Activated T-helper 2 cell treated with anti-CD3 and anti-CD28 coated beads, Interferon-gamma antibody, Interleukin-2, Interleukin-4, amounts not matched to agents 10 μg/mL and 5 μg/mL and 100 μg/mL, durations not matched to agents 14 hours and 24 hours and 36 hours (primary cell): ENCODE results near the gene STX4. TPM values are rescaled to one million over a fixed set of nuclear protein-coding genes. Genes with fewer than 3 reads are reported as not detected.
A peak's percentile ranks its signal among the peaks of the same experiment; 100 is the strongest.
"Not testable (repeated sequence)": the region's sequence is repeated elsewhere in the genome, so short reads cannot be mapped to it uniquely, and the experiment has no call there.

ENCODE experiments used
- DNase-seq: peaks from one replicate; pipeline ENCODE4 v3.0.0; 2021; ENCODE audit warnings: low spot score
- H3K27ac Mint-ChIP-seq: one replicate; pipeline ENCODE4 v1.8.0; 2021; ENCODE audit warnings: mixed read lengths
- H3K27me3 Mint-ChIP-seq: one replicate; pipeline ENCODE4 v1.8.0; 2021; ENCODE audit warnings: low read depth, mixed read lengths
- H3K36me3 Mint-ChIP-seq: one replicate; pipeline ENCODE4 v1.8.0; 2021; ENCODE audit warnings: low read depth, mixed read lengths
- H3K4me1 Mint-ChIP-seq: one replicate; pipeline ENCODE4 v1.8.0; 2021; ENCODE audit warnings: low read depth, mixed read lengths
- H3K4me3 Mint-ChIP-seq: one replicate; pipeline ENCODE4 v1.8.0; 2021; ENCODE audit warnings: low read depth, mild to moderate bottlenecking, moderate library complexity, mixed read lengths
- H3K9me3 Mint-ChIP-seq: one replicate; pipeline ENCODE4 v1.8.0; 2021; ENCODE audit warnings: mixed read lengths
- intact Hi-C: fragments of 100-400 bp; cut with micrococcal nuclease; formaldehyde crosslinking; loops from one replicate; pipeline ENCODE4 v1.15.1; 2023
- total RNA-seq: library from RNA; stranded (reverse); gene quantifications from 2 replicates; pipeline ENCODE4 v1.2.3, GENCODE V29; 2022

Gene STX4
- total RNA-seq, 1 donor from 2014 or later = 51.8 TPM

- intact Hi-C loops = no loop called here
- H3K9me3 Mint-ChIP-seq = no peaks in the 10 kb centered on the region
- H3K4me1 Mint-ChIP-seq = no peaks in the 10 kb centered on the region
- no peak overlapping the region for H3K4me3 Mint-ChIP-seq
- H3K27me3 Mint-ChIP-seq = peaks cover 6% of the 10 kb centered on the region
- DNase-seq = no peak
- no peak overlapping the region for H3K27ac Mint-ChIP-seq
- no peaks in the 10 kb centered on the region for H3K36me3 Mint-ChIP-seq
Observed at GRCh38 chr16:31003744-31004143, 29.6 kb upstream of the STX4 start.

- intact Hi-C loops = no loop called here
- DNase-seq = no peak
- no peaks in the 10 kb centered on the region for H3K4me1 Mint-ChIP-seq
- no peaks in the 10 kb centered on the region for H3K36me3 Mint-ChIP-seq
- no peak overlapping the region for H3K4me3 Mint-ChIP-seq
- H3K9me3 Mint-ChIP-seq = no peaks in the 10 kb centered on the region
- peaks cover 13% of the 10 kb centered on the region for H3K27me3 Mint-ChIP-seq
- no peak overlapping the region for H3K27ac Mint-ChIP-seq
Observed at GRCh38 chr16:31004658-31005057, 28.7 kb upstream of the STX4 start.

GRCh38 chr16:31005350-31006085 is 27.8 kb upstream of the STX4 start:
- Mint-ChIP-seq H3K9me3 (no peaks in the 10 kb centered on the region), H3K4me1 (peaks cover 3% of the 10 kb centered on the region), H3K27ac (no peak overlapping the region), H3K27me3 (peaks cover 18% of the 10 kb centered on the region), H3K36me3 (no peaks in the 10 kb centered on the region), H3K4me3 (no peak overlapping the region)
- intact Hi-C loops = no loop called here
- DNase-seq = no peak

GRCh38 chr16:31006086-31006385 is 27.3 kb upstream of the STX4 start:
- Mint-ChIP-seq H3K36me3 (no peaks in the 10 kb centered on the region), H3K27ac (no peak overlapping the region), H3K27me3 (peaks cover 21% of the 10 kb centered on the region), H3K4me1 (peaks cover 3% of the 10 kb centered on the region), H3K9me3 (no peaks in the 10 kb centered on the region), H3K4me3 (no peak overlapping the region)
- DNase-seq = no peak
- intact Hi-C loops = no loop called here

GRCh38 chr16:31006589-31006988 is 26.8 kb upstream of the STX4 start:
- intact Hi-C loops = no loop called here
- Mint-ChIP-seq H3K4me1 (peaks cover 3% of the 10 kb centered on the region), H3K27ac (no peak overlapping the region), H3K27me3 (peaks cover 27% of the 10 kb centered on the region), H3K9me3 (no peaks in the 10 kb centered on the region), H3K36me3 (no peaks in the 10 kb centered on the region), H3K4me3 (no peak overlapping the region)
- no peak for DNase-seq

GRCh38 chr16:31007684-31008083 is 25.7 kb upstream of the STX4 start:
- H3K27me3 Mint-ChIP-seq = peaks cover 37% of the 10 kb centered on the region
- no peaks in the 10 kb centered on the region for H3K36me3 Mint-ChIP-seq
- no peak overlapping the region for H3K4me3 Mint-ChIP-seq
- intact Hi-C loops = no loop called here
- H3K9me3 Mint-ChIP-seq = no peaks in the 10 kb centered on the region
- H3K4me1 Mint-ChIP-seq = peaks cover 3% of the 10 kb centered on the region
- no peak overlapping the region for H3K27ac Mint-ChIP-seq
- no peak for DNase-seq

GRCh38 chr16:31008149-31008548 is 25.2 kb upstream of the STX4 start:
- no peak overlapping the region for H3K4me3 Mint-ChIP-seq
- no peak overlapping the region for H3K27ac Mint-ChIP-seq
- peaks cover 3% of the 10 kb centered on the region for H3K4me1 Mint-ChIP-seq
- intact Hi-C loops = no loop called here
- H3K36me3 Mint-ChIP-seq = no peaks in the 10 kb centered on the region
- H3K27me3 Mint-ChIP-seq = peaks cover 40% of the 10 kb centered on the region
- DNase-seq = no peak
- no peaks in the 10 kb centered on the region for H3K9me3 Mint-ChIP-seq

GRCh38 chr16:31008551-31008950 is 24.8 kb upstream of the STX4 start:
- DNase-seq = no peak
- H3K9me3 Mint-ChIP-seq = no peaks in the 10 kb centered on the region
- H3K36me3 Mint-ChIP-seq = no peaks in the 10 kb centered on the region
- H3K27me3 Mint-ChIP-seq = peaks cover 44% of the 10 kb centered on the region
- no peak overlapping the region for H3K27ac Mint-ChIP-seq
- H3K4me1 Mint-ChIP-seq = peaks cover 3% of the 10 kb centered on the region
- H3K4me3 Mint-ChIP-seq = no peak overlapping the region
- intact Hi-C loops = no loop called here

GRCh38 chr16:31009120-31009519 is 24.2 kb upstream of the STX4 start:
- no peak for DNase-seq
- intact Hi-C loops = no loop called here
- Mint-ChIP-seq H3K4me3 (no peak overlapping the region), H3K27me3 (peaks cover 47% of the 10 kb centered on the region), H3K36me3 (no peaks in the 10 kb centered on the region), H3K9me3 (no peaks in the 10 kb centered on the region), H3K4me1 (peaks cover 3% of the 10 kb centered on the region), H3K27ac (no peak overlapping the region)

GRCh38 chr16:31009894-31010584 is 23.3 kb upstream of the STX4 start:
- no peaks in the 10 kb centered on the region for H3K36me3 Mint-ChIP-seq
- H3K4me1 Mint-ChIP-seq = peaks cover 3% of the 10 kb centered on the region
- H3K27ac Mint-ChIP-seq = no peak overlapping the region
- intact Hi-C loops = no loop called here
- DNase-seq = no peak
- no peaks in the 10 kb centered on the region for H3K9me3 Mint-ChIP-seq
- peak overlapping the region; percentile 60 for H3K4me3 Mint-ChIP-seq
- peaks cover 48% of the 10 kb centered on the region for H3K27me3 Mint-ChIP-seq

GRCh38 chr16:31010585-31011325 is 22.6 kb upstream of the STX4 start, which contains the start of gene STX1B:
Gene STX1B, minus strand, starts transcription at chr16:31010638. Its CDS starts 242 bp downstream, at chr16:31010396.
- H3K9me3 Mint-ChIP-seq = no peaks in the 10 kb centered on the region
- peaks cover 50% of the 10 kb centered on the region for H3K27me3 Mint-ChIP-seq
- intact Hi-C loops = no loop called here
- H3K36me3 Mint-ChIP-seq = no peaks in the 10 kb centered on the region
- peaks cover 3% of the 10 kb centered on the region for H3K4me1 Mint-ChIP-seq
- peak within 1 kb of the TSS; percentile 60 for H3K4me3 Mint-ChIP-seq
- no peak for DNase-seq
- H3K27ac Mint-ChIP-seq = no peak within 1 kb of the TSS

- H3K27ac Mint-ChIP-seq, intact Hi-C loops, H3K4me1 Mint-ChIP-seq, H3K9me3 Mint-ChIP-seq, DNase-seq, H3K36me3 Mint-ChIP-seq: not testable (repeated sequence)
- Mint-ChIP-seq H3K4me3 (peak overlapping the region; percentile 57), H3K27me3 (peaks cover 45% of the 10 kb centered on the region)
Observed at GRCh38 chr16:31011815-31012214, 21.5 kb upstream of the STX4 start.

GRCh38 chr16:31013292-31013691 is 20.1 kb upstream of the STX4 start:
- H3K36me3 Mint-ChIP-seq, intact Hi-C loops, DNase-seq, H3K27ac Mint-ChIP-seq, H3K4me1 Mint-ChIP-seq, H3K9me3 Mint-ChIP-seq, H3K4me3 Mint-ChIP-seq: not testable (repeated sequence)
- H3K27me3 Mint-ChIP-seq = peaks cover 45% of the 10 kb centered on the region
